NCI-H1092 (cell line): ENCODE data around the gene COQ10A.

Experiments
- DNase-seq: peaks from one replicate; lab custom pipeline; 2025; lab: John Stamatoyannopoulos, UW

COQ10A gene

GRCh38 chr12:56315622-56316473 is 49.1 kb downstream of the COQ10A start, which contains the start of gene CNPY2:
Gene CNPY2, minus strand, starts transcription at chr12:56315988. Its CDS starts 771 bp downstream, at chr12:56315217.
- peak; percentile 93 for DNase-seq

GRCh38 chr12:56317675-56318074 is 50.9 kb downstream of the COQ10A start:
- no peak for DNase-seq
